H1 (cell line): ENCODE results near the gene ACAD11. TPM values are rescaled to one million over a fixed set of nuclear protein-coding genes. Genes with fewer than 3 reads are reported as not detected.
A peak's percentile ranks its signal among the peaks of the same experiment; 100 is the strongest.

Experiments used
- KDM5A ChIP-seq: fragments of 200-600 bp; IDR thresholded peaks from 2 replicates; pipeline ENCODE4 v1.7.1; 2012; ENCODE audit warnings: mild to moderate bottlenecking, low read length, inconsistent platforms, mixed read lengths
- SP1 ChIP-seq: IDR thresholded peaks from 2 replicates; pipeline ENCODE4 v1.6.1; 2011; ENCODE audit warnings: low read depth, low read length
- TBP ChIP-seq: IDR thresholded peaks from 2 replicates; pipeline ENCODE4 v1.6.1; 2011; ENCODE audit warnings: low read depth, low read length, improper control_type of control experiment
- TEAD4 ChIP-seq: IDR thresholded peaks from 2 replicates; pipeline ENCODE4 v1.6.1; 2012; ENCODE audit warnings: low read depth, low read length, inconsistent platforms, mixed read lengths
- polyA plus RNA-seq, 7 experiments: library from polyadenylated mRNA; depleted of rRNA in 3 of 7; stranded (reverse) in 5 of 7; unstranded in 2 of 7; fragments of >200 nt in 5 of 7; fragments of 200-250 nt in 2 of 7; gene quantifications; 1 replicate in 5 of 7; 2 replicates in 1 of 7; 4 replicates in 1 of 7; pipeline versions ENCODE4 v1.2.1 to v1.2.3, GENCODE V29; 2011 to 2013; ENCODE audit warnings: missing spikeins in 2 of 7, mixed read lengths in 2 of 7
- total RNA-seq: library from RNA; stranded (reverse); fragmentation: NEBNext Ultra II Directional; extraction: Animal tissue kit (Norgen Biotek cat#: 25700); gene quantifications from 2 replicates; pipeline ENCODE4 v1.2.1, GENCODE V29; 2021

Gene ACAD11
- total and polyA plus RNA-seq, 2 of the 8 experiments (the other 6 are each of a cell fraction or from before 2014, with no cell fraction given) = 5.5 to 11.0 TPM

DNA sequence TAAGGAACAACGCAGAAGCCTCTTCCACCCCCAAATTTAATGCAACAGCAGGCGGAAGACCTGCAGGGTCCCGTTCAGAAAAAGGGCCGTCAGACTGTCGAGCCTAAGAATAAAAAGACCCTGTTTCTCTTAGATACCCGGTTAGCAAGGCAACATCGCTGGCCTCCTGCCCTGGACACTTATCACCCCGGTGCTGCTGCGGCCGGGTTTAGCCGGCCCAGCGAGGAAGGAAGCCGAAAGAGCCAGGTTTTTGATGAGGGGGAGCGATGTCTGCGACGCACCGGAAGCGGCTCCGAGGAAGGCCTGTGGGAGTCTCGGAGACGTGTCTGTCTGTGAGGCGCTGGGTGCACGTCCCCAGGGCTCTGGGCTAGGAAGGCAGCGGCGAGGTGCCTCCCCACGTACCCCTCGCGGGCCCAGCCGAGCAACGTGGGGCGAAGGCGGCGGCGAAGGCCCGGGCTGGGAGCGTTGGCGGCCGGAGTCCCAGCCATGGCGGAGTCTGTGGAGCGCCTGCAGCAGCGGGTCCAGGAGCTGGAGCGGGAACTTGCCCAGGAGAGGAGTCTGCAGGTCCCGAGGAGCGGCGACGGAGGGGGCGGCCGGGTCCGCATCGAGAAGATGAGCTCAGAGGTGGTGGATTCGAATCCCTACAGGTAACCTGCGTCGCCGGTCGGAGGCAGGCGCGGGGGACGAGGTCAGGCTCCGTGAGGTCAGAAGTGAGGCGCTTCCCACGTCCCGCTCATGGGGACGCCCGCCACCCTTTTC lies 622 bp upstream of the ACAD11 start, which contains the start of gene UBA5 (continued):
- no peak for TF ChIP-seq SP1
- TF ChIP-seq TEAD4 = no peak
- peak; percentile 77 for TF ChIP-seq KDM5A
- peak; percentile 73 for TF ChIP-seq TBP
